HG03045 (cell line): ENCODE measurements around the gene NFKB1.

Experiments used
- ATAC-seq: cut with Tn5 transposase; IDR thresholded peaks from one replicate; pipeline ENCODE4 v1.9.1; 2021; ENCODE audit warnings: mild to moderate bottlenecking, moderate library complexity; ENCODE audit not compliant: unreplicated experiment

Gene NFKB1

DNA sequence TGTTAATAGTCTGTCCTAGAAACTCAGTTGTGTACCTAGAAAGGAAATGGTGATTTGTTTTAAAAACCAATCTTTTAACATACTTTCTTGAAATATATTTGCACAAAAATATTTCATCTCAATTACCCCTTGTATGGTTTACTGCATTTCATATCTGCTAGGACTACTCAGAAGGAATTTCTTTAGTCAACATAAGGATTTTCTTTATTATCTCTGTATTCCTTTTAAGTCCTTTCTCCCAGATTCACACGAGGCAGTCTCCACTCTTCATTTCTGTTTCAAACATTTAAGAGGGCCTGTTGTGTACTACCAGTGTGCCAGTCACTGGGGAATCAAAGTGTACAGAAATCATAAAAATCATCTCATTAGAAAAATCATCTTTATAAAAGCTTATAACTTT, 28.8 kb downstream of the NFKB1 start:
- no peak for ATAC-seq

- ATAC-seq: no peak
Measured at GRCh38 chr4:102530986-102531385, 29.8 kb downstream of the NFKB1 start.

DNA sequence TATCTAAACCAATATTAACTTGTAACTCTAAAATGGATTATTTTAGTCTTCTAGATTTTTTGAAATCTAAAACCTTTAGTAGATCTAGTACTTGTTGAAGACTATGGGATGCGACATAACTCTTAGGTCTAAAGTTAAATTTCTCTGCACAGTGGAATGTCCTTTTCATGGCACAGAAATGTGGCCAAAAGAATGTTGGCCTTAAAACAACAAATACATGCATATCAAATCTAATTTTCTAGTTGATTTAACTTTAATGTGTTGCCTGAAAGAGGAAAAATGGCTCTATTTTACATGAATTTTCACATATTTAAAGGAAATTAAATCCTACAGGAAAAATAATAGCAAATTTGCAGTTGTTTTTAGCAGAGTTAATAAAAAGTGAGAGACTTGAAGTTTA, 30.3 kb downstream of the NFKB1 start:
- ATAC-seq: no peak

- no peak for ATAC-seq
Measured at GRCh38 chr4:102533348-102533747, 32.2 kb downstream of the NFKB1 start.

GRCh38 chr4:102533904-102534303, 32.7 kb downstream of the NFKB1 start:
- no peak for ATAC-seq

DNA sequence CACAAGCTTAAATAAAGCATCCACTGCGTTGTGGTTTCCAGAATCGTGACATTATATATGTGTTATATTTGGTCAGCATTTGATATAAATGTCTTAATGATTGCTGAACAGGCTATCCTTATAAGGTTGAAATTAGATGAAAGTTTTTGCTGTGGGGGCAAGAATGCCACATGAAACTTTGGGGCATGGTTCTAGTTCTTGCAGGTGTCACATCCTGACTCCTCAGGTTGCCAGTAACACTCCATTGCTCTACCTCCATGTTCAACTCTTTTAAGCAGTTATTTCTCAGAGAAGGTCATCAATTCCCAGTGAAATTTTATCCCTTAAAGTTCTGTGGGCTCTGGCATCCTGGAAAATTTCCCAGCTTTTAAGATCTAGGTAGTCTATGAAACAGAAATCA, 33.7 kb downstream of the NFKB1 start:
- no peak for ATAC-seq

DNA sequence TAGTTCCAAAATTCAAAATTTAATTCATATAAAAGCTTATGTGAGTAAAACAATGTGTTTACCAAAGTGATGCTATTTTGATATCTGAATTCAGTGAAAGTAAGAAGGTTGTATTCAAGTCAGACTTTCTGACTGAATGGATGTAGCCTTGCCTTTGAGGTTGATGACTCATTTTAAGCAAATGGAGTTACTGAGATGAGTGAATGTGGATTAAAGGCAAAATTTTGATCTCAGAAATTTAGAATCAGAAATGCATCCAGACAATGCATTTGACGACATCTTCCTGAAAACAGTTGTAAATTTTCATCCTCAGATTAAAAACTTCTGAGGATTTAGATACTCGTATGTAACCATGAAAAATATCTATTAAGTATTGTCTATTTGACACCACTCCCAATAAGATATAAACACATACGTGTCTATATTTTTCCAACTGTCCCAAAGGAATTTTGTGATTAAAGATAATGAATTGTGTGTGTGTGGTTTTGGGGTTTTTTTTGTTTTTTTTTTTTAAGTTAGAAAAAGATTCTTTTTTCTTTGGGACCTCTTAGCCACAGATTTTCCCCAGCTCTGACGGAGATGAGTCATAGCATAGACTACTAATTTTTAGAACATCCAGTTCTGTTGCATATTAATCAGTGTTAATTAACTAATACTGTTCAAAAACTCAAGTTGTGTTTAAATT, 34.4 kb downstream of the NFKB1 start:
- peak; percentile 66 for ATAC-seq

GRCh38 chr4:102536768-102537167, 35.6 kb downstream of the NFKB1 start:
- no peak for ATAC-seq

GRCh38 chr4:102537269-102537668, 36.1 kb downstream of the NFKB1 start:
- ATAC-seq: no peak

- ATAC-seq: no peak
Measured at GRCh38 chr4:102541697-102542096, 40.5 kb downstream of the NFKB1 start.

DNA sequence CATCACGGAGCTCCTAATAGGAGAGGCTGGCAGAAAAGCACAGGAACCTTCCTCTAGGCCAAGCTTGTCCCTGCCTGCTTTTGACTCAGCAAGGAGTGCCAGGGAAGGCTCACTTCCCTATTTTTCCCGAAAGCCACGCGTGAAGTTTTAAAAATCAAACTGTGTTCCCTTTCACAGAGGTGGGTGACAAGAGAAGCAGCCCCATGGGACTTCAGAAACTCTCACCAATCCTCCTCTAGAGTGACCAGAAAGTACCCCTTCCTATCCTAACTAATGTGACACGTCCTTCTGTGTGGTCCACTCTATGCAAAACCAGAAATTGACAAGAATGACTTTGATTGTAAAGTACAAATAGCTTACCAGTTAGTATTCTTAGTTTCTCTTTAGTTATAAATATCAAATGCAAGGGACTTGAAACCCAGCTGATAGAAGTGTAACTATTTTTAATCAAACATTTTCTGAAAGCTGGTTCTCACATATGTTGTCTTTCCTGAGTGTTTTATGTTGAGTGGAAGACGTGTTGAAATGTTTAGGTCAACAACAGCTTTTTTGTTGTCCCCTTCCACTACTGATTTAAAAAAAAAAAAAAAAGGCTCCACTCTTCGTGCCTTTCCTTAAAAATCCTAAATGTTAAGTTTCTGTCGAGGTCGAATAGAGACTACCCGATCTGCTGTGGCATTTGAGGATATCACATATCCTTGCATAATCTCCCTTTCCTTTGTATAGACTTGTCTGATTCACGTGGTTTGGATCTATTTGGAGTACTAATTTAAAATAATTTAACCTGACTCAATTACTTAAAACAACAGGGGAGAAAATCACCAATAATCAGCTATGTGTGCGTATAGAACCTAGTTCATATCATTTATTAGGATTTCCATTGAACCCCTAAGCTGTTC, 42.1 kb downstream of the NFKB1 start:
- ATAC-seq: peak; percentile 70

GRCh38 chr4:102546635-102547034, 45.5 kb downstream of the NFKB1 start:
- ATAC-seq: no peak

DNA sequence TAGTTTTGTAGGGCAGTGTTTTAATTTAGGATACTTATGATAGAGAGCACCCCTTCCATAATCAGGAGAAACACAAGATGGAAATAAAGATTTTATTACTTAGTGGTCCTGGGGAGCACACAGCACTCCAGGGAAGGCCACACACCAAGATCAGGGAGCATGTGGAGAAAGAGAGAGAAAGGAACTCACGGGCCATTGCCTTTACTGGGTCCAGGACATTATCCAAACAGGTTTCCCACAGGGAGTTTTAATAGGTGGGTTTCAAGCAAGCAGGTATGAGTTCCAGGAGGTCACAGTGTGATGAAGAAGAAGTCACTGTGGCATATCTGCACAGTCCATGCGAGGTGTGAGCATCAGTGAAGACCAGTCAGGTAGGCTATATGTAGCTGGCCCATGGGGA, 46.8 kb downstream of the NFKB1 start:
- ATAC-seq: no peak

- ATAC-seq: no peak
Measured at GRCh38 chr4:102551958-102552565, 50.9 kb downstream of the NFKB1 start.

- ATAC-seq: no peak
Measured at GRCh38 chr4:102552781-102553180, 51.6 kb downstream of the NFKB1 start.

GRCh38 chr4:102553982-102554381, 52.8 kb downstream of the NFKB1 start:
- no peak for ATAC-seq

- ATAC-seq: no peak
Measured at GRCh38 chr4:102554482-102554881, 53.3 kb downstream of the NFKB1 start.

GRCh38 chr4:102554992-102555391, 53.8 kb downstream of the NFKB1 start:
- ATAC-seq: no peak

- no peak for ATAC-seq
Measured at GRCh38 chr4:102557636-102558035, 56.5 kb downstream of the NFKB1 start.

DNA sequence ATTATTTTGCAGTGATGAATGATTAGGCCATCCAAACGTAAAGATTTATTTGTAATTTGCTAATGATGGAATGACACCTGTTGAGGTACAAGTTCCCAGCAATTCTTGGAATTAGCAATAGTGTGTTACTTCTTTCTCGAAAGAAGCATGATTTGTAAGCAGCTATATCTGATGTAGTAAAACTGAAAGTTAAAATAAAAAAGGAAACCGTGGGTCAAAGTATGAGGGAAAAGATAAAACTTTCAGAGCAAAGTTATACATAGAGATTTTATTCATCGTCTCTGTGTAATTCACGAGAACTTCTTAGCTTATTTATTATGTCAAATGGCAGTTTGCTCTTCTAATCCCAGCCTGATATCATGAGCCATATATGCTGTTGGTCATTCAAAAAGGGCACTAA, 59.0 kb downstream of the NFKB1 start:
- no peak for ATAC-seq

DNA sequence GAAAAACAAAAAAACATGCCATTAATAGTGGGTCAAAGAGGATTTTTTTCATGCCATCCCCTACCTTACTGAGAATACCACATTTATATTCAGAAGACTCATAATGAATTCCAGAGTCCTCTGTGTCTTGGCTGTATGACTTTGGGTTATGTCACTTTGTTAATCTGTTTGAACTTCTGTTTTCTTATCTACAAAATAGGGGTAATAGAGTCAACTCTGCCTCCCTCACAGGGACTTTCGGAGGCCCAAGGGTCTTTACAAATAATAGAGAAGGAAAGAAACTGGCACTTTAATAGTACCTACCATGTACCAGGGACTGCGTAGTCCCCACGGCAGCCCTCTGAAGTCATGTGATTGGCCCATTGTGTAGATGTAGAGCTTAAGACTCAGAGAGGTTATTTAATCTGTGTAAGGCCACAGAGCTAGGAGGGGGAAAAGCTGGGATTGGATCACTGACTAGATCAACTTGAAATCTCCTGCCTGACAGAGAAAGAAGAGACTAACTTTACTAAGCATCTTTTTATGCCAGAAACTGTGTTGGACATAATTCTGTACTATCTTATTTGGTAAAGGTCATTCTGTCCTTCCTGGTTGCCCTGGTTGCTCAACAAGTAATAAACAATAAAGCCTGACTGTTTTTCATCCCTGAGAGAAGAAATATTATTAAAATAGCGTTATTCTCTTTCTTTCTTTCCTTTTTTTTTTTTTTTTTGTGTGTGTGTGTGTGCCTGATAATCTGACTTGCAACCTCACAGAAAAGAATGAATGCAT, 59.6 kb downstream of the NFKB1 start:
- ATAC-seq: no peak
